Measurements from ENCODE around the gene DUSP19.
A peak's percentile ranks its signal among the peaks of the same experiment; 100 is the strongest.

The DUSP19 gene

DNA sequence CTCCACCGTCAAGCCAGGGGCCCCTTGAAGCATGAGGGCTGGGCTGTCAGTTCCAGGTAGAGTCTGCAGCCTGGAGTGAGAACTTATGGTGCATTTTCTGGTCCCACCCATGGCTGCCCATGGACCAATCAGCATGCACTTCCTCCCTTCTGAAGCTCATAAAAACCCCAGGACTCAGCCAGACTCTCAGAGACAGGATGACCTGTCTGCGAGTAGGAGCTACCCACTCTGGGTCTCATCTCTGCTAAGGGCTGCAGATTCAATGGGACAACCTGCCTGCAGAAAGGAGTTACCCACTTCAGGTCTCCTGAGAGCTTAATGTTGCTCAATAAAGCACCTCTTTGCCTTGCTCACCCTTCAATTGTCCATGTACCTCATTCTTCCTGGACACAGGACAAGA is 9.4 kb upstream of the DUSP19 start:
- no peak for DNase-seq

GRCh38 chr2:183070942-183071844 is 7.4 kb upstream of the DUSP19 start:
- peak; percentile 2 for DNase-seq

- DNase-seq, result no peak
These were observed 6.4 kb upstream of the DUSP19 start for GRCh38 chr2:183072177-183072576.

GRCh38 chr2:183078163-183078463 is 434 bp upstream of the DUSP19 start:
- DNase-seq, result no peak

DNA sequence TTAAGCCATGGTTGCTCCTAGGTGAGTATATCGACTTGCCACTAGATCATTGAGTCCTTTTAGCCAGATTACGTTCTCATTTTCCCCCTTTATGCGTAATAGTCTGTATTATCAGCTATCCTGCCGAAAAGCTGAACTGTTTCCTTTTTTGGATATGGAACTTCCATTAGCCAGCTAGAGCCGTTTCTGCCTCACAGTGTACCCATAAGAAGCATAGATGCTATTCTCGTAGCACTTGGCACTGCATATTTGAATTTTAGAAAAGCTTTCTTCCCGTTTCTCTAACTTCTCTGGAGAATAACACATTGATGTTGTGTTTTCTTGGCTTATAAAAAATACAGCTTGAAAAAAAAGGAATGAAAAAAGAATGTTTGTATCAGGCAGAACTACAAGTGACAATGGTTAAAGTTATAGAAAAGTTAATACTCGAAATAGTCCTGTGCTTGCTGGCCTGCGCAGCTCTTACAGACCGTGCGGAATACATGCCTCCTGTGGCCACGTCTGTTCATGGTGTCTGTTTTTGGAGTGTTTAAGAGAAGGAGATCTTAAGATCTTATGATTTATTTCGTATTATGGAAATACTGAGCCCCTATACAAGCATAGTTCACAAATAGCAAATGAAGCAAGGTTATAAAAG is 710 bp downstream of the DUSP19 start:
- no peak for DNase-seq

GRCh38 chr2:183081911-183082310 is 3.4 kb downstream of the DUSP19 start:
- no peak for DNase-seq

DNA sequence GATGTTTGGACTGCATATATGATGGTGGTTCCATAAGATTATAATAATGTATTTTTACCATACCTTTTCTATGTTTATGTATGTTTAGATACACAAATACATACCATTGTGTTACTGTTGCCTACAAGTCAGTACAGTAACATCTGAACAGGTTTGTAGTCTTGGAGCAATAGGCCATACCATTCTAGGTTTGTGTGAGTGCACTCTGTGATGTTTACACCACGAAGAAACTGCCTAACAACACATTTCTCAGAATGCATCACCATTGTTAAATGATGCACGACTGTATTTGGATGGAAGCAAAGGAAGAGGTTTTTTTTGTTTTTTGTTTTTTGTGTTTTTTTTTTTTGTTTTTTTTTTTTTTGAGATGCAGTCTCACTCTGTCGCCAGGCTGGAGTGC is 9.5 kb downstream of the DUSP19 start:
- DNase-seq, result peak; percentile 5

DNA sequence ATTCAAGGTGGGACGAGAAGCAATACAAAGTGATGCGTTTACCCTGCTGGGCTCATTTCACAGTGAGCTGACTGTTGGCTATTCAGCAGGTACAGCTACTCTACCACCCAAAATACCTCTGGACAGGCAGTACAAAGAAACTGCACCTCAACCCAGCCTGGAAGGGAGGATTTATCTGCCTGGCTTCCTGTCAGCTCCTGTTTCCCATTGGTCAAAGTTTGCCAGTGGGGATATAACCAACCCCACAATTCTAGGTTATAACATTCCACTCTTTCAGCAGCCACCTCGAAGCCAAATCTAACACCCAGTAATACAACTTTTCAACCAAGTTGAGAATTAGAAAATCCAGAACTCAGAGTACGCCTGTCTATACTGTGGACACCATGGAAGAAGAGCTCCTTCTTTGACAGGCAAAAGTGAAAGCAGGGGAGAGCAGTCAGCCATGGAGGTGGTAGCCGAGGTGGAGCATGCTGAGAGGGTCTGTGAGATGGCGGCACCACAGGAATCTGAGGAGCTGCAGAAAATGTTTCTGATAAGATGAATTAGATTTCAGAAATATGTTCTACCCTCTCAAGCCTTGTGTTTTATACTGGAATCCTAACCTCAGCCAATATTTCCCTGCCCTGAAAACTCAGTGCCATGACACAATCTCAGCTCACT is 10.8 kb downstream of the DUSP19 start:
- DNase-seq, result no peak

- DNase-seq, result no peak
These were observed 12.9 kb downstream of the DUSP19 start for GRCh38 chr2:183091318-183091953.

- no peak for DNase-seq
These were observed 13.4 kb downstream of the DUSP19 start for GRCh38 chr2:183091954-183092345.

GRCh38 chr2:183093857-183094657 is 15.5 kb downstream of the DUSP19 start:
- DNase-seq, result peak; percentile 32

DNA sequence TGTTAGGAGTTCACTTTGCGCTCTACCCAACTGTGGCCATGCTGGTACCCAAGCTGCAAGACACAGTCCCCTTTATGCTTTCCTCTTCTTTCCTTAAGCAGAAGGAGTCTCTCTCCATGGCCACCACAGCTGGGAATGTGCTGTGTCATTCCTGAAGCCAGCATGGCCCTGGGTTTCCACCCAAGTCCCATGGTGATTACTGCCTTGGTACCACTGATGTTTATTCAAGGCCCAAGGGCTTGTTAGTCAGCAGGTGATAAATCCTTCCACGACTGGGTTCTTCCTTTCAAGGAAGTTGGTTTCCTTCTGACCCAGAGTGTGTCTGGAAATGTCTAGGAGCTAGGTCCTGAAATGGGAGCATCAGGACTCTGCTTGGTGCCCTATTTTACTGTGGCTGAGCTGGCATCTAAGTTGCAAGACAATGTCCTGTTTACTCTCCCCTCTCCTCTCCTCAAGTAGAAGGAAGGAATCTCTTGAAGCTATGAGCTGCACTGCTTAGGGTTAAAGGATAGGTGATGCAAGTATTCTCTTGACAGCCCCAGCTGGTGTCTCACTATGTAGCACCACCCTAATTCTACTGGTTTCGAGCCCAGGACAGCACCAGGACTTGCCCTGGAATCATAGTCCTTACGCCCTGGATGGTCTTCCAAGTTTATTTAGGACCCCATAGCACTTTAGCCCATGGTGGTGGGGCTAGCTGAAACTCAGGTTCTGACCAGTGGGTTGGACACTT is 27.0 kb downstream of the DUSP19 start:
- no peak for DNase-seq

DNA sequence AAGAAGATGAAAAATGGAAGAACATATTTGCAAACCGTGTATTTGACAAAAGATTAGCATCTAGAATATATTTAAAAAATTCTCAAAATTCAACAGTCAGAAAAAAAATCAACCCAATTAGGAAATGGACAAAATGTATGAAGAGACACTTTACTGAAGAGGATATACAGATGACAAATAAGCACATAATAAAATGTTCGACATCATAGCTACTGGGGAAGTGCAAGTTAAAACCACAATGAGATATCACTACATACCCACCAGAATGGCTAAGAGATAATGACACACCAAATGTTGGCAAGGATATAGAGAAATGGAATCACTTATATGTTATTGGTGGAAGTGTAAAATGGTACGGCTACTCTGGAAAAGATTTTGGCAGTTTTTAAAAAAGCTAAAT is 34.0 kb downstream of the DUSP19 start:
- no peak for DNase-seq

GRCh38 chr2:183113630-183114029 is 35.1 kb downstream of the DUSP19 start:
- DNase-seq, result no peak

DNA sequence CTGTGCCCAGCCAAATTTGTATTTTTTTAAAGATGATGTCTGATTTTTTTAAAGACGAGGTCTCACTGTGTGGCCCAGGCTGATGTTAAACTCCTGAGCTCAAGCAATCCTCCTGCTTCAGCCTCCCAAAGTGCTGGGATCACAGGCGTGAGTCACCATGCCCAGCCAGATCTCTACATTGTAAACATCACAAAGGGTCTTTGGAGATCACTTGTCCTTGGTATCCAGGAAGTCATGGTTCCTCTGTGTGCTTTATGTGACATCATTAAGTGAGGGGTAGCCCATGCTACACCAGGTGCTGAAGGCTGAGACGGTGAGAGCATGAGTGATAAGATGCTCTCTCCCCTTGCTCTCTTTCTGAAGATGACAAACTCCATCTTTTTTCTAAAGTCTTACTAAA is 38.7 kb downstream of the DUSP19 start:
- no peak for DNase-seq

DNA sequence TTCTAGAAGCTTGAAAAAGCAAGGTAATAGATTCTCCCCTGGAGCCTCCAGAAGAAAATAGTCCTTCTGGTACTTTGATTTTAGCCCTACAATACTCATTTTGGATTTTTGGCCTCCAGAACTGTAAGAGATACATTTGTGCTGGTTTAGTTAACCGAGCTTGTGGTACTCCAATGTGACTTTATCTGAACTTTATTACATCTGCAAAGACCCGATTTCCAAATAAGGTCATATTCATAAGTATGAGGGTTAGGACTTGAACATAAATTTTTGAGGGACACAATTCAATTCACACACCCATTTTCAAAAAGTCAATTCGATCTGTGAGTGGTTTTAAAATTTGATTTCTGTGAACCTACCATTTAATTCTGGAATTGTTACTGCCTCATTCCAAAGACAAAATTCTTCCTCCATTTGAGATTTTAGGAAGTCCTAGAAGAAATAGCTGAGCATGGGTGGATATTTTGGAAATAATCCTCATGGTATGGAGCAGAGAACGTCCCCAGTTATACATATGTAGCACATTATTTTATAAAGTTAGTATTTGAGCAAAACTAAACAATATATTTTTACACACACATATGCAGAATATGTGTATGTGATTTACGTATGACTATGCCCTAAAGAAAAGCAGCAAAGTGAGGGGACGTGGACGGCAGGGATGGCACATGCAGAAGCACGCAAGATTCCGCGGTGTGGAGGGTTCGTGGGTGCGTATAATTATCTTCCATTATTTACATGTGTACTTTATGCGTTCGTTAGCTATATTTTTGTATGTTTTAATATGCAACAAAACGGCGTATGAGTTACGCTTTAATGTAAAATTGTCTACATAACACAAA is 44.8 kb downstream of the DUSP19 start:
- no peak for DNase-seq

DNA sequence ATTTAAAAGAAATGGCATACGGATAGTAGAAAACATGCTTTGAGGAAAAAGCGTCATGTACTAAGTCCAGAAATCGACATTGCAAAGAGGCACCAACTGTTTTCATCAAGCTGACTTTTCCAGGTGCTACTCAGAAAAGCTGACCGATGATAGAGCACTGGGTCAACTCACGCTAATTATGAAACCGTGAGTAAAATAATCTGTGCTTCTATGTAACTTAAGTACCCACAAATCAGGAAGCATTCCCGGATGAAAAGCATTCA is 45.3 kb downstream of the DUSP19 start:
- no peak for DNase-seq

DNA sequence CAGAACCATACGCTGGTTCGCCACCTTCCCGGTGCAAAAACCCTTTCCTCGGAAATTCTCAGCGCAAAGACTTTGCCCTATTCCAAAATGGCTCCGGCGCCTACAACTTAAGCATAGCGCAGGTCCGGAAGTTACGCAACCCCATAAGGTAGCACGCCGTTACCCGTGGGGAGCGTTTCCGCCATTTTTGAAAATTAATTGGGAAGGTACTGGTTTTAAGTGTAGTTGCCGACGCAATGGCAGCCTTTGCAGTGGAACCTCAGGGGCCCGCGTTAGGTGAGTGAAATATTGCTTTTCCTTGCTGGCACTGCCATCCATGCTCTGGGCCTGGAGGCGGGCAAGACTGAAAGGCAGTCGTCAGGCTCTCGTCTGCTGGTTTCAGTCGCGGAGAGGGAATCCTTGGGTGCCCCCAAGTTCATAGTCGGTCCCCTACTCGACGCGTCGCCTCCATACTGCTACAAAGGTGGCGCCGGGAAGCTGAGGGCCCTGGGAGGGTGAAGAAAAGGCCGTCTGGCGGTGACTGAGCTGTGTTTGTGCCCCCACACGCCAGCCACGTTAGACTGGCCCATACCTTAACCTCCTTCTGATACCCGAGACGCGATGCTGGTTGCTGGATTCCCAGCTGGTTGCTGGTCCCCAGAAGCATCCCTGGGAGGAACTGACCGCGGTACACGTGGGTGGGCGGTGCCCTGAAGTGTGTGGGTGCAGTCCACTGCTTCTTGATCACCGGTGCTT is 45.8 kb downstream of the DUSP19 start, which contains the start of gene NUP35:
NUP35 (plus strand) TSS at position 222 of the 735 bp plus-strand sequence; CDS start at position 237, 15 bp downstream.
- DNase-seq, result peak; percentile 90

- DNase-seq, result no peak
These were observed 46.4 kb downstream of the DUSP19 start for GRCh38 chr2:183124957-183125255.

DNA sequence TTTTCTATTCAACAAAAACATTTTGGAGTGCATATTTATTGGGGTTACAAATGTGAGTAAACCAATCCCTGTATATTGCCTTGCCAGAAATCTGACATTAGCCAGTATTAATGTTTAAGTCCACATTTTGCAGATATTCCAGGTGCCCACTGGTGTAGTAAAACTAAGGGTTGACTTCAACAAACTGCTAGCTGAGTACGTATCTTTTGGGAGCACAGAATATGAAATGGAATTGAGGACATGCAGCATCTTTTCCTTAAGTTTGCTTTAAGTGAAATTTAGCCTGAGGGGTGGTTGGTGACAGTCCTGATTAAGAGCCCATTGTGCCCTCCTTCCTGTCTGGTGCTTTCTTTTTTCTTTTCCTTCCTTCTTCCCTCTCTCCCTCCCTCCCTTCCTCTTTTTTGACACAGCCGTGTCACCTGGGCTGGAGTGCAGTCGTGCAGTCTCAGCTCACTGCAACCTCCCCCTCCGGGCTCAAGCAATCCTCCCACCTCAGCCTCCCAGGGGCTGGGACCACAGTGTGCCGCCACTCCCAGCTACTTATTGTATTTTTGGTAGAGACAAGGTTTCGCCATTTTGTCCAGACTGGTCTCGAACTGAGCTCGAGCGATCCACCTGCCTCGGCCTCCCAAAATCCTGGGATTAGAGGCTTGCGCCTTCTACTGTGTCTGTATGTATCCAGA is 47.3 kb downstream of the DUSP19 start:
- DNase-seq, result no peak
